SK-N-SH treated with all-trans-retinoic acid at 6 μM for 48 hours (cell line): ENCODE measurements around the gene XAGE3.

Experiments
- ARNTL ChIP-seq: fragments of 450-650 bp; formaldehyde crosslinking; IDR thresholded peaks from 2 replicates; pipeline ENCODE4 v1.5.0; 2020; ENCODE audit warnings: low read depth, mild to moderate bottlenecking, moderate library complexity, borderline replicate concordance
- BACH2 ChIP-seq: fragments of 250-450 bp; sonication (Bioruptor Pico); IDR thresholded peaks from 2 replicates; pipeline ENCODE4 v1.9.0; 2021; ENCODE audit warnings: mild to moderate bottlenecking, borderline replicate concordance
- CREB5 ChIP-seq: fragments of 250-450 bp; sonication (Bioruptor Pico); IDR thresholded peaks from 2 replicates; pipeline ENCODE4 v1.5.1; 2020; ENCODE audit warnings: low read depth, mild to moderate bottlenecking, moderate library complexity
- CSDC2 ChIP-seq: fragments of 250-450 bp; sonication (Bioruptor Pico); IDR thresholded peaks from 2 replicates; pipeline ENCODE4 v1.5.0; 2020; ENCODE audit warnings: mild to moderate bottlenecking, moderate library complexity
- OSR1 ChIP-seq: fragments of 250-450 bp; sonication (Bioruptor Pico); IDR thresholded peaks from 2 replicates; pipeline ENCODE4 v1.8.0; 2022; ENCODE audit warnings: moderate library complexity, mild to moderate bottlenecking, inconsistent platforms
- PPARA ChIP-seq: fragments of 250-450 bp; sonication (Bioruptor Pico); IDR thresholded peaks from 2 replicates; pipeline ENCODE4 v1.5.0; 2020; ENCODE audit warnings: mild to moderate bottlenecking, borderline replicate concordance
- RARB ChIP-seq: fragments of 250-450 bp; sonication (Bioruptor Pico); IDR thresholded peaks from 2 replicates; pipeline ENCODE4 v1.8.0; 2021; ENCODE audit warnings: mild to moderate bottlenecking, moderate library complexity
- SNAI2 ChIP-seq: fragments of 250-450 bp; sonication (Bioruptor Pico); IDR thresholded peaks from 2 replicates; pipeline ENCODE4 v1.5.0; 2020; ENCODE audit warnings: mild to moderate bottlenecking, moderate library complexity
- TSHZ2 ChIP-seq: fragments of 250-450 bp; sonication (Bioruptor Pico); IDR thresholded peaks from 2 replicates; pipeline ENCODE4 v1.5.0; 2020; ENCODE audit warnings: mild to moderate bottlenecking, moderate library complexity
- ZFP3 ChIP-seq: fragments of 250-450 bp; sonication (Bioruptor Pico); IDR thresholded peaks from 2 replicates; pipeline ENCODE4 v1.5.0; 2020; ENCODE audit warnings: mild to moderate bottlenecking, moderate library complexity
- ZNF70 ChIP-seq: fragments of 450-650 bp; formaldehyde crosslinking; IDR thresholded peaks from 2 replicates; pipeline ENCODE4 v1.5.0; 2020; ENCODE audit warnings: mild to moderate bottlenecking, moderate library complexity
- ZNF8 ChIP-seq: fragments of 450-650 bp; formaldehyde crosslinking; IDR thresholded peaks from 2 replicates; pipeline ENCODE4 v1.5.0; 2020; ENCODE audit warnings: mild to moderate bottlenecking, moderate library complexity

GRCh38 chrX:52830551-52830950 is 37.3 kb downstream of the XAGE3 start:
- TF ChIP-seq PPARA (CRISPR knock-in tag) (no peak), CREB5 (CRISPR knock-in tag) (no peak), ZFP3 (CRISPR knock-in tag) (no peak), SNAI2 (CRISPR knock-in tag) (no peak), TSHZ2 (CRISPR knock-in tag) (no peak), ZNF8 (CRISPR knock-in tag) (no peak), ARNTL (no peak), CSDC2 (CRISPR knock-in tag) (no peak), ZNF70 (CRISPR knock-in tag) (no peak), OSR1 (CRISPR knock-in tag) (no peak), RARB (CRISPR knock-in tag) (no peak), BACH2 (CRISPR knock-in tag) (no peak)
